ENCODE results near the gene HDAC9. TPM values are rescaled to one million over a fixed set of nuclear protein-coding genes. Genes with fewer than 3 reads are reported as not detected.

Gene HDAC9
- total RNA-seq, 1 experiment from 2014 or later: 17.1 TPM

DNA sequence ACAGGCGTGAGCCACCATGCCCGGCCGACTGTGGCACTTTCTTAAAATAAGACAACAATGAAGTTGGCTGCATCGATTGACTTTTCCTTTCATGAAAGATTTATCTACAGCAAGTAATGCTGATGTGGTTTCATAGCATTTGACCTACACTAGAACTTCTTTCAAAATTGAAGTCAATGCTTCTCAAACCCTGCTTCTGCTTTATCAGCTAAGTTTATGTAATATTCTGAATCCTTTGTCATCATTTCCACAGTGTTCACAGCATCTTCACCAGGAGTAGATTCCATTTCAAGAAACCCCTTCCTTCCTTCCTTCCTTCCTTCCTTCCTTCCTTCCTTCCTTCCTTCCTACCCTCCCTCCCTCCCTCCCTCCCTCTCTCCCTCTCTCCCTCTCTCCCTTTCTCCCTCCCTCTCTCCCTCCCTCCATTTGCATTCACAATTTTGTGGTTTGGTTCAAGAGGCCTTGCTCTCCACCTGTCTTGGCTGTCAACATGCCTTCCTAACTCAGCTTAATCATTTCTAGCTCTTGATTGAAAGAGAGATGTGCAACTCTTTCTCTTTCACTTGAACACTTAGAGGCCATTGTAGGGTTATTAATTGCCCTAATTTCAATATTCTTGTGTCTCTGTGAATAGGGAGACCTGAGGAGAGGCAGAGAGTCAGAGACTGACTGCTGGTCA lies 52.1 kb downstream of the HDAC9 start:
- ATAC-seq: no peak
- intact Hi-C loops (cut with micrococcal nuclease; ENCODE audit: unreplicated experiment) (no loop called here), in situ Hi-C loops (cut with HindIII; ENCODE audit: low pct_unique_long_range_greater_than_20kb, low sequenced_read_pairs) (no loop called here)
- TF ChIP-seq, protein P1, sequence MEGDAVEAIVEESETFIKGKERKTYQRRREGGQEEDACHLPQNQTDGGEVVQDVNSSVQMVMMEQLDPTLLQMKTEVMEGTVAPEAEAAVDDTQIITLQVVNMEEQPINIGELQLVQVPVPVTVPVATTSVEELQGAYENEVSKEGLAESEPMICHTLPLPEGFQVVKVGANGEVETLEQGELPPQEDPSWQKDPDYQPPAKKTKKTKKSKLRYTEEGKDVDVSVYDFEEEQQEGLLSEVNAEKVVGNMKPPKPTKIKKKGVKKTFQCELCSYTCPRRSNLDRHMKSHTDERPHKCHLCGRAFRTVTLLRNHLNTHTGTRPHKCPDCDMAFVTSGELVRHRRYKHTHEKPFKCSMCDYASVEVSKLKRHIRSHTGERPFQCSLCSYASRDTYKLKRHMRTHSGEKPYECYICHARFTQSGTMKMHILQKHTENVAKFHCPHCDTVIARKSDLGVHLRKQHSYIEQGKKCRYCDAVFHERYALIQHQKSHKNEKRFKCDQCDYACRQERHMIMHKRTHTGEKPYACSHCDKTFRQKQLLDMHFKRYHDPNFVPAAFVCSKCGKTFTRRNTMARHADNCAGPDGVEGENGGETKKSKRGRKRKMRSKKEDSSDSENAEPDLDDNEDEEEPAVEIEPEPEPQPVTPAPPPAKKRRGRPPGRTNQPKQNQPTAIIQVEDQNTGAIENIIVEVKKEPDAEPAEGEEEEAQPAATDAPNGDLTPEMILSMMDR (IDR thresholded peaks at IDR 0.05): no peak
- TF ChIP-seq SIN3A (IDR thresholded peaks at IDR 0.05; ENCODE audit: borderline replicate concordance, insufficient read depth, low read depth, low read length) (no peak), TCF7L2 (IDR thresholded peaks at IDR 0.05; ENCODE audit: low read depth, low read length) (no peak), POLR2AphosphoS5 (IDR thresholded peaks at IDR 0.05; ENCODE audit: low read depth, low read length) (no peak)
- TF ChIP-seq, protein P2, sequence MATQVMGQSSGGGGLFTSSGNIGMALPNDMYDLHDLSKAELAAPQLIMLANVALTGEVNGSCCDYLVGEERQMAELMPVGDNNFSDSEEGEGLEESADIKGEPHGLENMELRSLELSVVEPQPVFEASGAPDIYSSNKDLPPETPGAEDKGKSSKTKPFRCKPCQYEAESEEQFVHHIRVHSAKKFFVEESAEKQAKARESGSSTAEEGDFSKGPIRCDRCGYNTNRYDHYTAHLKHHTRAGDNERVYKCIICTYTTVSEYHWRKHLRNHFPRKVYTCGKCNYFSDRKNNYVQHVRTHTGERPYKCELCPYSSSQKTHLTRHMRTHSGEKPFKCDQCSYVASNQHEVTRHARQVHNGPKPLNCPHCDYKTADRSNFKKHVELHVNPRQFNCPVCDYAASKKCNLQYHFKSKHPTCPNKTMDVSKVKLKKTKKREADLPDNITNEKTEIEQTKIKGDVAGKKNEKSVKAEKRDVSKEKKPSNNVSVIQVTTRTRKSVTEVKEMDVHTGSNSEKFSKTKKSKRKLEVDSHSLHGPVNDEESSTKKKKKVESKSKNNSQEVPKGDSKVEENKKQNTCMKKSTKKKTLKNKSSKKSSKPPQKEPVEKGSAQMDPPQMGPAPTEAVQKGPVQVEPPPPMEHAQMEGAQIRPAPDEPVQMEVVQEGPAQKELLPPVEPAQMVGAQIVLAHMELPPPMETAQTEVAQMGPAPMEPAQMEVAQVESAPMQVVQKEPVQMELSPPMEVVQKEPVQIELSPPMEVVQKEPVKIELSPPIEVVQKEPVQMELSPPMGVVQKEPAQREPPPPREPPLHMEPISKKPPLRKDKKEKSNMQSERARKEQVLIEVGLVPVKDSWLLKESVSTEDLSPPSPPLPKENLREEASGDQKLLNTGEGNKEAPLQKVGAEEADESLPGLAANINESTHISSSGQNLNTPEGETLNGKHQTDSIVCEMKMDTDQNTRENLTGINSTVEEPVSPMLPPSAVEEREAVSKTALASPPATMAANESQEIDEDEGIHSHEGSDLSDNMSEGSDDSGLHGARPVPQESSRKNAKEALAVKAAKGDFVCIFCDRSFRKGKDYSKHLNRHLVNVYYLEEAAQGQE (IDR thresholded peaks at IDR 0.05; ENCODE audit: insufficient read depth in 1 of 2, low read depth in 2 of 2, low read length in 1 of 2): no peak
- DNase-seq (ENCODE audit: low read depth, low spot score): no peak
- peak overlapping the region; percentile 67; the same call in 1 of the 2 replicates for H3K27ac ChIP-seq (ENCODE audit: low read length)
- BruUV-seq (replicated peaks): no TSS peak
- ChIA-PET POLR2A (no interaction called here), CTCF (no interaction called here)
- no peaks in the 10 kb centered on the region for H3K36me3 ChIP-seq (ENCODE audit: control insufficient read depth, insufficient read depth, low read length)
- H3K4me1 ChIP-seq (ENCODE audit: control insufficient read depth, insufficient read depth, low read length): peaks cover 14% of the 10 kb centered on the region
- H3K27me3 ChIP-seq (ENCODE audit: control insufficient read depth, insufficient read depth, low read length): no peaks in the 10 kb centered on the region
- H3K4me3 ChIP-seq (ENCODE audit: low read depth in 2 of 2, low read length in 2 of 2): no peak overlapping the region
- no peaks in the 10 kb centered on the region for H3K9me3 ChIP-seq (ENCODE audit: control insufficient read depth, insufficient read depth, low read depth, low read length)

DNA sequence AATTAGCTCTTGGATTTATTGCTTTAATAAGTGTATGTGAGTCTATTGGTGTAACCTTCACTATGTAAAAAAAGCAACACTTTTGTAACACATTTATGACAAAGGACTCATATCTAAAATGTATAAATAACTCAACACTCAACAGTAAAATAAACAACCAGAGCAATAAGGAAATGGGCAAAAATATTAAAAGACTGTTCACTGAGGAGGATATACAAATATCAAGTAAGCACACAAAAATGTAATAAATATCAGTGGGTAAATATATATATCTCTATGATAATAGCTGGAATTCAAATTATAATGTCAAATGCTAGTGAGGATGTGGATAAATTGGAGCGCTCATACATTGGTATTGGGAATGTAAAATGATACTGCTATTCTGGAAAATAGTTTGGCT lies 53.0 kb downstream of the HDAC9 start:
- CTCF ChIA-PET: no interaction called here
- no peaks in the 10 kb centered on the region for H3K36me3 ChIP-seq (ENCODE audit: control insufficient read depth, insufficient read depth, low read length)

More for the DNA sequence above, 53.0 kb downstream of the HDAC9 start:
- Histone ChIP-seq H3K4me3 (ENCODE audit: low read depth in 2 of 2, low read length in 2 of 2) (no peak overlapping the region), H3K27me3 (ENCODE audit: control insufficient read depth, insufficient read depth, low read length) (no peaks in the 10 kb centered on the region), H3K9me3 (ENCODE audit: control insufficient read depth, insufficient read depth, low read depth, low read length) (no peaks in the 10 kb centered on the region), H3K27ac (ENCODE audit: low read length) (peak overlapping the region; percentile 67; the same call in 1 of the 2 replicates), H3K4me1 (ENCODE audit: control insufficient read depth, insufficient read depth, low read length) (peaks cover 22% of the 10 kb centered on the region)
- TF ChIP-seq POLR2AphosphoS5 (IDR thresholded peaks at IDR 0.05; ENCODE audit: low read depth, low read length): no peak
- no peak for TF ChIP-seq TCF7L2 (IDR thresholded peaks at IDR 0.05; ENCODE audit: low read depth, low read length)
- TF ChIP-seq, protein P1 (IDR thresholded peaks at IDR 0.05): no peak
- TF ChIP-seq, protein P2 (IDR thresholded peaks at IDR 0.05; ENCODE audit: insufficient read depth in 1 of 2, low read depth in 2 of 2, low read length in 1 of 2): no peak
- TF ChIP-seq SIN3A (IDR thresholded peaks at IDR 0.05; ENCODE audit: borderline replicate concordance, insufficient read depth, low read depth, low read length): no peak
- no TSS peak for BruUV-seq (replicated peaks)
- in situ Hi-C loops (cut with HindIII; ENCODE audit: low pct_unique_long_range_greater_than_20kb, low sequenced_read_pairs) (no loop called here), intact Hi-C loops (cut with micrococcal nuclease; ENCODE audit: unreplicated experiment) (no loop called here)
- DNase-seq (ENCODE audit: low read depth, low spot score) (no peak), ATAC-seq (no peak)
- POLR2A ChIA-PET: no interaction called here
